ENCODE results near the gene ARAP2.
"Not testable (repeated sequence)": the region's sequence is repeated elsewhere in the genome, so short reads cannot be mapped to it uniquely, and the experiment has no call there.

GRCh38 chr4:36182315-36182714 is 62.0 kb downstream of the ARAP2 start:
- TF ChIP-seq CTCF (IDR thresholded peaks at IDR 0.05; ENCODE audit: low read depth, low read length); EZH2phosphoT487 (IDR thresholded peaks at IDR 0.05; ENCODE audit: low read depth): not testable (repeated sequence)
